HG03460 (cell line): ENCODE measurements around the gene GADL1.

ENCODE experiments used
- ATAC-seq: cut with Tn5 transposase; IDR thresholded peaks from one replicate; pipeline ENCODE4 v1.9.1; 2021; ENCODE audit not compliant: unreplicated experiment

Gene GADL1

DNA sequence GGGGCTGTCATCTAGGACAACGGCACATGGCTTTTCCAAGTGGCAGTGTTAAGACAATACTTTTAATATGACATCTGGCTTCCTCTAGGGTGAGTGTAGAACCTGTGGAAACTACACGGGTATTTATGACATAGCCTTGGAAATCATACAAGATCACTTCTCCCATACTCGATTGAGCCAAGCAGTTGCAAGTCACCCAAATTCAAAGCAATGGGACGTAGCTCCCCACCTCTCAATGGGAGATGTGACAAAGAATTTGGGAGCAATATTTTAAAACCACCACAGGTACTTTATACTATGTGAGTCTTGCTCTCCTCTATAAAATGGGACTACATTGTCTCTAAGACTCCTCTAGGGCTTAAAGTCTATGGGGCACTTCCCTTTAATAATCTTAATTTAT is 194.5 kb downstream of the GADL1 start:
- no peak for ATAC-seq

DNA sequence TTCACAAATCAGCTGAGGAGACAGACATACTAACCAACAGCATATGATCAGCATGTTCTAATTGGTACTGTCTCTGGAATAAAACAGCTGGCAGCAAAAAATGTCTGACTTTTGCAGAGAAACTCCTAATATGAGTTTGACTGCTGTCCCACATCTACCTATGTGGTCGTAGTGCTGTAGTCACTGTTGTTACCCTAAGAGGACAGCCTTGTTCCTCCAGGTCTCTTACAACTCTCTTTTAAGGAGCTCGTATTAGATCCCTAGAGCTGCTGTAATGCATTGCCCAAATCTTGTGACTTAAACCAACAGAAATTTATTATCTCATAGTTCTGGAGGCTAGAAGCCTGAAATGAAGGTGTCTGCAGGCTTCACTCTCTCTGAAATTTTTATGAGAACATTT is 195.9 kb downstream of the GADL1 start:
- ATAC-seq = no peak

DNA sequence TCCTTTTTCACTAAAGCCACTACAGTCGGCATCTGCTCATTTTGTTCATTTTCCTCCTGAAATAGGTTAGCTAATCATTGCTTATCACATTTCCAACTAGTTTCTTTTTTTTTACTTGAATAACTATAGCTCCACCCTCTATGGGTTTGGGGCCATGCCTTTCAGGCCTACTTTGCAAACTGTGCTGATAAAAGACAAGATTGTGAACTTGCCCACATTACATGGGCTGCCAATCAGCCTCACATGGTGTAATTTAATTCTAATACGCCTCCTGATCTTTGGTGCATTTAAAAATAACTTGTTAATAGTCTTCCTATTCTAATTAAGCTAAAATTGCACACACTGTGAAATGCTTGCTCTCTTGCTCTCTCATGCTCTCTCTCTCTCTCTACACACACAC is 197.6 kb downstream of the GADL1 start:
- no peak for ATAC-seq

DNA sequence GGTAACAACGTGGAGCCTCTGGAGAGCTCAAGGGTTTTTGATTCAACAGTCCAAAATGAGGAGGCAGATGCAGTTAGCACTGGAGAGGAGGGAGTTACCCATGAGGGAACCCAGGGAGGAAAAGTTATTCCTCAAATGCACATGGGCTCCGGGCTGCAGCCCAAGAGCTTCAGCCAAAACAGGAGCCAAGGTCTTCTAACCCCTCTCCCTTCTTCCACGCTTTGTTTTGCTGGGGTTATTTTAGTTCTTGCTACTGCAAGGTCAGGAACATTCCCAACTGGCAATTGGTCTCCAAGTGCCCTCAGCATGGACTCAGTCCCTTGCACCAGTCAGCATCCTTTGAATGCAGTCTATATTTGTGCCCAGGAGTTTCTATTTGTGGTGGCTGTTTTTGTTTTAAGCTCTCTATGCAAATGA is 198.1 kb downstream of the GADL1 start:
- ATAC-seq = no peak

DNA sequence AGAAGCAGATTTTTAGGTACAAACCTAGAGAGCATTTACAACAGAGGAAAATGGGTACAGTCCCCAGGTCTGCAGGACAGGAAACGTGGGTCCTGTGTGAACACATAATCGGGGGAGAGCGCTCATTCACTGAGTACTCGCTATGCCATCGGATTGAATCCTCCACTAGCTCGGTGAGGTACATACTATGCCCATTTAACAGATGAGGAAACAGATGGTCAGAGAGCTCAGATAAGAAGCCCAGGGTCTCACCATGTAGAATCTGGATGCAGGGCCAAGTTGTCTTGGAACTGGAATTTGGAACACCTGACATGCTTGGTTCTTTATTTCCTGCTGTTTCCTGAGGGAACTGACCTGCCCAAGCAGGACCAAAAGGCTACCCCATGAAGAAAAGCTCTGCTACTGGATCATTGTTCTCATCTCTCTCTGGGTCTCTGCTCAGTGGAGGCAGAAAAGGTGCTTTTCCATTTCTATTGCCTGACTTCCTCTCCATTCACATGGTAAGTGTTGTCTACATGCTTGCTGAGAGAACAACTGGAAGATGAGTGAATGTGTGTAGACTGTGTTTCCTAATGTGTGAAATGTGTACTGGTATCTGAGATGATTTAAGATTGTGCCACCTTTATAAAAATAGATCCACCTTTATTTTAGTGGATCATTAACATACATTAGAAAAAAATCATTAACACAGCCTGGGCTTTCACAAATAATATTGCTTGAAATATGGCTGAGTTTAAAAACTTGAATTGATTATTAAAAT is 199.0 kb downstream of the GADL1 start:
- no peak for ATAC-seq

DNA sequence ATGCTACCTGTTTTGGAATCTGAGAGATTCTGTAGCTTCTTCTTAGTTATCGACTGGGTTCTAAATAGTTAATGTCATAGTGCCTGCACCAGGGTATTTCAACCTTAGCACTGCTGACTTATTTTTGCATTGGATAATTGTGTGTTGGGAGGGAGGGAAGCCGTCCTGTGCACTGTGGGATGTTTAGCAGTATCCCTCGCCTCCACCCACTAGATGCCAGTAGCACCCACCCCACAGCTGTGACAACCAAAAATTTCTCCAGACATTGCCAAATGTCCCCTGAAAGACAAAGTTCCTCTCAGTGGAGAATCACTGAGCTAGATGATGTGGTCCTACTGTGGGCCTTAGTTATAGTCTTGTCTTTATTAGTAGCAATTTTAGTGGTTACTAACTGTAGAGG is 199.8 kb downstream of the GADL1 start:
- ATAC-seq = no peak

DNA sequence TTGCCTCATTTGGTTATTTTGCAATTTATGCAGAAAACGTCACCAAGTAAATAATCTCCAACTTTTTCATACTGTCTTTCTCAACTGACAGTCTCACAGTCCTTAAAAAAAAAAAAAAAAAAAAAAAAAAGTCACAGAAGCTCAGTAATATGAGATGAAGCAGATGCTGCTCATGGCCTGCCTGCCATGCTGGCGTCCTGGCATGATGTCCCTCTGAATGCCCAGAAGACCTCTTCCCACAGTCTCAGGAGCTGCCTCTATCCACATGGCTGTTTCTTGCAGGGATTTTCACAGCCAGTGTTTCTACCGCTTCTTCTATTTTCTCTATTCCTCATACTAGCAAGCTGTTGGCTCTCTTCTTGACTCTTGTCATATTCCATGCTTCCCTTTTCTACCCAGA is 200.3 kb downstream of the GADL1 start:
- no peak for ATAC-seq

DNA sequence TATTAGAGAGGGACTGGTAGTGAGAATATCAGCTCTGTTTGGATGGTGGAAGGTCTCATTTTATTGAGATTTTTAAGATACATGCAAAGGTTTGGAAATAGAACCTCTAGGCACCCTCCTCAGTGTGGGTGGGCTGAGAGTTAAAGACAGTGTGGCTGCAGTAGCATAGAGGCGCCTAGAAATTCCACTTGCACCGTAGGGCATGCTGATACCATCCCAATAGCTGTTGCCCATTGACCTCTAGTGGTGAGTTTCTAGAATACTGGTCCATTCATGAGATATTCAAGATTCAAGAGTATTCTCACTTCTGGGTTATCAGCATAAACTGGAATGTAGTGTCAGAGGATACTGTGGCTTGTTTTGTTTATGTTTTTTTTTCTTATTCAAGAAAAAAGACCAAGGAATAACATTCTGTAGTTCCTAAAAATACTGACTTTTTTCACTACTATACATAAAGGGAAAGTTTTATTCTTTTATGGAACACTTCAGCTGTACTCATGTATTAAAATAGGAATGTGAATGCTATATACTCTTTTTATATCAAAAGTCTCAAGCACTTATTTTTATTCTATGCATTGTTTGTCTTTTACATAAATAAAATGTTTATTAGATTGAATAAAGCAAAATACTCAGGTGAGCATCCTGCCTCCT is 200.9 kb downstream of the GADL1 start:
- ATAC-seq = peak; percentile 87

DNA sequence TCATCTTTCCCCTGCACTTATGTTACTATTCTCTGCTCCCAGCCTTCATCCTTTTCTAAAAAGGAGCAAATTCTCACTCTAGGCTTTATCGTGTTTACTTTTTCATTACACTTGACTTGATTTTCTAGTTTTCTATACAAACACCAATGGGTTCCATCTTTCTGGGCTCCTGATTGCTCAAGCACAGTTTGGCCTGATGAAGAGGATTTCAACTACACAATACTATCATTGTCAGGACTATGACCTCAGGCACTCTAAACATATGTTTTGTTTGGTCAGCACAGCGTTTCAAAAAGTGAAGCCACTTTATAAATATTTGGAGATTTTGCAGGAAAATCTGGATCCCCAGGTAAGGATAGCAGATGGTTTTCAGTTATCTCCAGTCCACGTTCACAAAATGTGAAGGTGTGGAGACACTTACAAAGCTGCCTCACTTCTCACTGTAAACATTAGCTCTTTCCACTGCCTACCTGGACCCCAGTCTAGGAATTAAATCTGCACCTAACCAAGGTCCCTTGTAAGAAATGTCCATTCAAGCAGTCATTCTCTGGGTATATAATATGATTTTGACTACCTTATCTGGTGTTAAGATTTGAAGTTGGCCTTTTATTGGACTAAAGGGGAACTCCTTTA is 201.8 kb downstream of the GADL1 start:
- no peak for ATAC-seq

DNA sequence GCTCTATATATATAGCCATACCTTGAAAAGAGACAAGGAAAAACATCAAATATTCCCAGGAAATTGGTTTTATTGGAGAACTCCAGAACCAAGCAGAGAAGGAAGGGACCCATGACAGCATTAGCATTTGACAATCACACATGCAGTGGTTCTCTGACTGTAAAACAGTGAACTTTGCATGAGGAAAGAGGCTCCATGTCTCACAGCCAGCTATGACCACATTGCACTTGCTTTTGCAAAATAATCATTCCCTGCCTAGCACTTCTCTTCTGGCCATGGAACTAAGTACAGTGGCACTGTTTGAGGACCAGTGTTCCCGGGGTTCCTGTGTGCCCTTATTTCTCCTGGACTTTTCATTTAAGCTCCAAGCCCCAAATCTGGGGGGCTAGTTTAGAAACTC is 202.5 kb downstream of the GADL1 start:
- no peak for ATAC-seq

DNA sequence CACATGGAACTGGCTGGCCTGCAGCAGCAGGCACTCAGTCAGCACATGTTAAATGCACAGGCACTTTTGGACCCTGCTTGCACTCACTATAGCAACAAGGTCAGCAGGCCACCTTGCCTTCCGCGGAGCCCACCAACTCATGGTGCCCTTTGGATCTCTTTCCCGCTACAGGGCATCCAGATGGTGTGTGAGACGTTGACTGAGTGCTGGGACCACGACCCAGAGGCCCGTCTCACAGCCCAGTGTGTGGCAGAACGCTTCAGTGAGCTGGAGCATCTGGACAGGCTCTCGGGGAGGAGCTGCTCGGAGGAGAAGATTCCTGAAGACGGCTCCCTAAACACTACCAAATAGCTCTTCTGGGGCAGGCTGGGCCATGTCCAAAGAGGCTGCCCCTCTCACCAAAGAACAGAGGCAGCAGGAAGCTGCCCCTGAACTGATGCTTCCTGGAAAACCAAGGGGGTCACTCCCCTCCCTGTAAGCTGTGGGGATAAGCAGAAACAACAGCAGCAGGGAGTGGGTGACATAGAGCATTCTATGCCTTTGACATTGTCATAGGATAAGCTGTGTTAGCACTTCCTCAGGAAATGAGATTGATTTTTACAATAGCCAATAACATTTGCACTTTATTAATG is 203.1 kb downstream of the GADL1 start:
- ATAC-seq = no peak

DNA sequence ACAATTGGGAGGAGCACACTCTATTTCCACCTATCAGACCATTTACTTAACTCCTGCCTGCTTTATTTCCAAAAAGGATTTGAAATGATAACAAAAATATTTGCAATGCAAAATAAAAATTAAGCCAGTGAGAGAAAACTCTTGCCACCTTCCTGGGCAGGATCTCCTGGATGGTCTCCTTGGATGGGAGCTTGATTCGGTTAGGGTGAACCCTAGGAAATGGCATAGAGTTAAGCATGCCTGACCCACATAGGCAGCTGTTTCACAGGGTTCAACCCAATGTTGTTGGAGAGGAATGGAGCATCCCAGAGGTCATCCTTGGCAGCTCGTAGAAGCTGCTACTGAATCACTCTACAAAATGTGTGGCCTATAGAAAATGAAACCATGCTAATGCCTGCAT is 204.3 kb downstream of the GADL1 start:
- no peak for ATAC-seq

DNA sequence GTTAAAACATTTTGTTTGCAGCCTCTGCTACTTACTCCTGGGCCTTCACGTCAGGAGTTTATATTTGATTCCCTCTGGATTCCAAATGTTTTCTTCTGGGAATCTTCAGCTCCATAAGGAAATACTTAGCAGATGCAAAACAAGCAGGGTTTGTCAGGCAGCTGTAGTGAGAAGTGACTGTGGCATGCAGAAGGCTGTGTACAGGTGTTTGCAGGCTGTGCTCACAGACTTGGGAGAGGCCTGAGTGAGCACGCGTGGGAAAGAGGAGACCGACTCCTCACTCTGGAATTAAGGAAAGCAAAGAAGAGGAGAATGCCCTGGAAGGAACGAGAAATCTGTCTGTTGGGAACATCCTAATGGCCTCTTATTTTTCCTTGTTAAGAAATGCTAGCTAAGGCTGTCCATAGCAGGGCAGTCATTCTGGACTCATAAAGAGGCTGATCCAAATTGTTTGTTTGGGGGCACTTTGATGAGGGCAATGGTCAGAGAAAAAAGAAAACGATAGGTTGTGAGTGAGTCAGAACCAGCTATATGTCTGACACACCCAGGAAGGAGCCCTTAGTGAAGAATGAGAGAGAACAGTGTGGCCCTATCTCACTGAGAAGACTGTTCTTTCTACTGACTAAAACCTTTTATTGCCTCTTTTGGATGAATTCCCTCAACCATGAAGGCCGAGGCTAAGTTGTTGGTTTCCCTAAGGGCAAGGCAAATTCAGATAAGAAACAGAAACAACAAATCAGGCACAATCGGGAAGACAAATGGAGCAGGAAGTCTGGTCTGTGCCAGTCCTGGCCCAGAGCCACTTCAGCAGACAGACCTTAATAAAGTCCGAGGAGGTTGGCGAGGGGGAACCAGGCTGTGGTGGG is 205.5 kb downstream of the GADL1 start:
- no peak for ATAC-seq

DNA sequence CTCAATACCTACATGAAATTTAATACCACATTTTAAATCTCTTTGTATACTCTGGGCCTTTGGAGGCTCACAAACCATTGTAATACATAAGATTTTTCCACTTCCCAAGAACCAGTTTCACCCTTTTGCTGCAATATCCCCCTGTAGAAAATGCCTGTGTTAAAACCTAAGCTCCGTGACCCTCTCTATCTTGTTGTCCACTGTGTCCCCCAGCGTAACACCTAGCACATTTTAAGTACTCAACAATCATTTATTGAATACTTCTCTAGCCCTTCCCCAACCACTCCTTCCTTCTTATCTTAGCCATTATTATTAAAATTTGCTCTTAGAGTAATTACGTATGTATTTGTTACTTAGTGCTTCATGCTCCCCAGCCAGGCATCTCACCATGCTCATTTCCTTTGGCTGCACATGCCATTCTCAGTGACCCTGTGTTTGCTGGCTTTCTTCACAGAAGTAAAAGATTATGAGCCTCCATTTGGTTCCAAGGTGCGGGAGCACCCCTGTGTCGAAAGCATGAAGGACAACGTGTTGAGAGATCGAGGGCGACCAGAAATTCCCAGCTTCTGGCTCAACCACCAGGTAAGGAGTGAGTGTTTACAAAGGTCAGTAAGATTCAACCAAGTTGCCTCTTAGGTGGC is 206.4 kb downstream of the GADL1 start:
- no peak for ATAC-seq

DNA sequence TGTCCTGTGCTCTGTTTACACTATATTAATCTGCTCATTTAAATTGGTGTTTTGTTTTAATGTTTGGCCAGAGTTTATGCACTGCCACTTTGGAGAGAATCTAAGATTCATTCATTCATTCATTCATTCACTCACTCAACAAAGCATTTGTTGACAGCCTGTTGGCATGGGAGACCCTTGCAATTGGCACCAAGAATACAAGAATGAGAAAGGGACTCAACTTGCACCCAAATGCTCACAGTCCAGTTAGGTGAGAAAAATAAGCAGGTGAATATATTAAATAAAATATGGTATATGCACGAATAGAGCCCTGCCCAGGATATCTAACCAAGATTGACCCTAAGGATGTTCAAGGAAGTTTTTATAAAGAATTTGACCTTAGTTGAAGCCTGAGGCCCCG is 207.7 kb downstream of the GADL1 start:
- no peak for ATAC-seq

DNA sequence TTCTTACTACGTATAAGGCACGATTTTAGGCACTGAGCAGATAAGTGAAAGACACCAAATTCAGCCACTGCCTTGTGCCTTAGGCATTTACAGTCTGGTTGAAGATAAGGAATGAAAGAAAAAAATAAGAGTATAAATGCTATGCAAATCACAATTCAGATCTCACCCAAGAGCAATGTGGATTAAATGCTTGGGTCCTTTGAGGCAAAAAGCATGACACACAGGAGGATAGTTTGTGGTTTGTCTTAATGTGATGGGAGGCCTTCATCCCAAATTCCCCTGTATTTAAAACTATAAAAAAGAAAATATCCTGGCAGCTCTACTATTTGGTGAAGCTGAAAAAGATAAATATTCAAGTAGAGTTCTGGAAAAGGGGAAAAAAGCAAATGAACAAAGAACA is 208.3 kb downstream of the GADL1 start:
- no peak for ATAC-seq

DNA sequence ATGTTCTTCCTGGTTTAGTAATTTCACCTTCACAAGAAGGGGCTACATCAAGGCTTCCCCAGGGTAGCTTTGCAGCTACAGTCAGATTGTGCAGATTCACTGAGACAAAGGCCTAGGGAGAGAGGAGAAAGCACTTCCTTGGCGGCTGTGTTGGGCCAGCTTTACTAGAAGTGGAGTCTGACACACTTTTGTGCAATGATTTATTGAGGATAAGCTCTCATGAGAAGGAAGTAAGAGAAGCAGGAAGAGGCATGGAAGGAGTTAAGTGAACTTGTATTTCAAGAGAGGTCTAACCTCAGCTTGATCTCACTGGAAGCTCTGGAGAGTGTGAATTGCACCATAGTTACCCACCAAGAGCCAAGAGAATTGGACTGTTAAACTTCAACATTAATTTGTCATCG is 209.2 kb downstream of the GADL1 start:
- ATAC-seq = no peak

DNA sequence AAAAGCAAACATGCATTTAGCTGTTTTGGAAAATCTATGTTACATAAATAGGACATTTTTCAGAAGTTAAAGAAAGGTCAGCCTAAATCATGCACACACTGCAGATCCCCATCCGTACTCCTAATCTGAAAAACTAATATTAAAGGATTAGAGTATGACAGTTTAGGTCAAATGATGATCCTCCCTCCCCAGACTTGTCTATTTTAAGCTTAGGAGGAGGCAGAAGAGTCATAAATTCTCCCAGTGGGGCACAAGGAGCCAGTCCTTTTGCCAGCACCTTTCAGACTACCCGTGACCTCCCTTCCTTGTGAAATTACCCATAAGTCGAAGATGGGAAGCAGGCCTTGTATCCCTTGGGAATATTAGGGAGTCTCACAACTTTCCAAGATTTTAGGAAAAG is 210.1 kb downstream of the GADL1 start:
- no peak for ATAC-seq

DNA sequence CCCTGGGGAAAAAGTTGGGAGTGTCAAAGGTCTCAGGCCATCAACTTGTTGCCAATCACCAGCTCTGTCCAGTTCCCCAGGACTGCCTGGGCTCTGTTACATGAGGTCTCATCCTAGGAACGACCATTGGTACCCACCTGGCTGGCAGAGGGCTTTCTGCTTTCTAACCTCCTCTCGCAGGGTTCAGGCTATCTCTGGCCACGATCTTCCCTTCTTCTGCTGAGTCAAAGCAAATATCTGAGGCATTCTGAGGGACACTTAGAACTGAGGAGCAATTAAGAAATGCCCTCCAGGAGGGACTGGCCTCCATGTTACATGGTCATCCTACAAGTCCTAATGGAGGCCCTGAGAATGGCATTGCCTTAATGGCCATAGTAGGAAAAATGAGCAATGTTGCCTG is 210.7 kb downstream of the GADL1 start:
- no peak for ATAC-seq

DNA sequence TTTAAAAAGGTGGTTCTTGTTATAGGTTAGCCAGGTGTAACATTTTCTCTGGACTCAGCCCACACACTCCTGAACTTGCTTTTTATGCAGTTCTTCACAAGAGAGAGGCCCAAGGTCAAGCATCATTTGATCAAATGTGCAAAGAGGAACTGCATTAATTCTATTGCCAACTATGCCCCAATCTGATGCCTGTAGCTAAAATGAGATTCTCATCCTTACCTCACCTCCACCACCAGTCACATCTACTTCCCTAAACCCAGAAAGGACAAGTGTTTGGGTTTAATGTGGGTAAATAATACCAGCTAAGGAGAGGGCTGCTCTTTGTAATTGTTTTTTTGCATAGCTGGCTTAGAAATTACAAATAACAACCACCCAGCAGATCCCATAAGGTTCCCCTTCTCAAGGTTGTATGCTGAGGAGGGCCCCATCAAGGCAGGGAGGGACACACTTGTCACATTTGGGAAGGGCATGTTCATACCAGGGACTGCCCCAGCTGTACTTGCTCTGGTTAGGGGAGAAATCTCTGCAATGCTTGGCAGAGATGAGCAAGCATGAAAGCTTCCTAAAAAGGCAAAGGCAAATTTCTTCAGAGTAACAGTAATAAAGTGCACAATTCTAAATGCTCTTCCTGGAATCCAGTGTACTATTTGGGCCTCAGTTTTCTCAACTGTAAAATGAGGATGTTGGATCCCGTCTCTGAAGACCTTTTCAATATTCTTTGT is 211.9 kb downstream of the GADL1 start:
- no peak for ATAC-seq
